HL-60/S4 treated with phorbol 12-myristate 13-acetate at 8.2 ng/mL for 4 days and 3 days (cell line): ENCODE results near the gene ISCU.

ENCODE experiments used
- in situ Hi-C: fragments of 300-500 bp; cut with MboI; formaldehyde crosslinking; loops from 2 replicates; pipeline ENCODE4 v1.15.0; 2022; ENCODE audit warnings: low sequenced_read_pairs

ISCU gene

GRCh38 chr12:108599948-108600701 is 37.7 kb downstream of the ISCU start:
- in situ Hi-C loops: no loop called here

- in situ Hi-C loops: no loop called here
These were observed 38.3 kb downstream of the ISCU start for GRCh38 chr12:108600702-108601007.

DNA sequence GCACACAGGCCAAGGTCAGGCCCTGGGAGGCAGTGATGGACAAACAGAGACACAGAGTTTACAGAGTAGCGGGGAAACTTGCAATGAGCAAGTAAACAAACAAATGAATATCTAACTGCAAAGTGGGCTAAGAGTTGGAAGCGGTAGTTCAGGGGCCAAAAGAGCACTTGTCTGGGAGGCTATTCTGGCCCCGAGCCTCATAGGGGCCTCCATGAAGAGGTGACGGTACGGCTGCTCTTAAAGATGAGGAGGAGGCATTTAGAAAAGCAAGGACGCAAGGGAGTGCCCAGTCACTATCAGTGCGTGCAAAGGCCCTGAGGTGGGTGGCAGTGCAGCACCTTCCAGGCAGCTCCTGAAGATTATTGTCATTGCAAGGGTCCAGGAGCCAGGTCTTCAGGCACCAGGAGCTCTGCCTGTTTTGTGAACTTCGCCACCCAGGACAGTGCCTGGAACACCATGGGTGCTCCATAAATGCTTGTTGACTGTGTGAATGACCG is 39.9 kb downstream of the ISCU start:
- in situ Hi-C loops: no loop called here

- in situ Hi-C loops: no loop called here
These were observed 40.7 kb downstream of the ISCU start for GRCh38 chr12:108602976-108603704.

- in situ Hi-C loops: no loop called here
These were observed 41.3 kb downstream of the ISCU start for GRCh38 chr12:108603743-108604142.

DNA sequence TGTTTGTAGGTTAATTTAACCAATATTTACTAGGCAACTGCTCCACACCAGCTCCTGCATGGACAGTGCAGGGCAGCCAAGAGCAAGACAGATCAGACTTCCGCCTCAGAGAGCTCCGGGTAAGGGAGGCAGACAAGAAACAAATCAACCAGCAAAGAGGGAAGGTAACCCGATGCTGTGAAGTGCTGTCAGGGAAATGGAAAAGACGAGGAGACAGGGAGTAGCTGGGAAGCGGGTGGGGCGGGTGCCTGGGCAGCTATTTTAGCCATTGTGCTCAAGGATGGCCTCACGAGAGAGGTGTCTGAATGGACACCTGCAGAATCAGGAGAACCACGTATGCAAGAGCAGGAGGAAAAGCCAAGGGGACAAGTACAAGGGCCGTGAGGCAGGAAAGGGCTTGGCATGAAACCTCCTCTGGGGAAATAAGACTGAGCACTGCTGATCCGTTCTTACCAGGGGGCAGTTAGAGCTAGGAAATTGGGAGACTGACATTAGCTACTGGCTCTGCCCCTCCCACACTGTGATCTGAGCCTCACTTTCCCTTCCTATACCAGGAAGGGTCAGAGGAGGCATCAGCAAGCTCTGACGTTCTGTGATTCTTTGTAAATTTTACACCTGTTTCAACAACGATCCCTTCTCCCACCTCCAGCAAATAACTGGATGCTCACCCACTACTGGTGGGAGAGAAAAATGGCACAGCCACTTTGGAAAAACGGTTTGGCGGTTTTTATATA is 42.0 kb downstream of the ISCU start:
- in situ Hi-C loops: no loop called here

DNA sequence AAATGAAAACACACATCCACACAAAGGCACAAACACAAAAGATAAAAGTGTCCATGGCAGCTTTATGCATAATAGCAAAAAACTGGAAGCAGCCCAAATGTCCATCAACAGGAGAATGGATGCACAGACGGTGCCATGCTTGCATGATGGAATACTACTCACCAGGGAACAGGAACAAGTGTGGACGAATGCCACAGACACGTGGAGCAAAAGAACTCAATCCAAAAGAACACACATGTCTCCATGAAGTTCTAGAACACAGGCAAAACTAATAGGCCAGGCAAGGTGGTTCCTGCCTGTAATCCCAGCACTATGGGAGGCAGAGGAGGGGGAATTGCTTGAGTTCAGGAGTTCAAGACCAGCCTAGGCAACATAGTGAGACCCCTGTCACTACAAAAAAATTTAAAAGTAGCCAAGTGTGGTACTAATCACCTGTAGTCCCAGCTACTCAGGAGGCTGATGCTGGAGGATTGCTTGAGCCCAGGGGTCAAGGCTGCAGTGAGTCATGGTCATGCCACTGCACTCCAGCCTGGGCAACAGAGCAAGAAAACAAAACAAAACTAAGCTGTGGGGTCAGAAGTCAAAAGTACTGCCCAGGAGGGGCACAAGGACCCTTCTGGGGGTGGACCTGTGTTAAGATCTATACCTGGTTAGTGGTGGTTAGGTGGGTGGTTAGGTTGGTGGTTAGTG is 42.7 kb downstream of the ISCU start:
- in situ Hi-C loops: no loop called here

DNA sequence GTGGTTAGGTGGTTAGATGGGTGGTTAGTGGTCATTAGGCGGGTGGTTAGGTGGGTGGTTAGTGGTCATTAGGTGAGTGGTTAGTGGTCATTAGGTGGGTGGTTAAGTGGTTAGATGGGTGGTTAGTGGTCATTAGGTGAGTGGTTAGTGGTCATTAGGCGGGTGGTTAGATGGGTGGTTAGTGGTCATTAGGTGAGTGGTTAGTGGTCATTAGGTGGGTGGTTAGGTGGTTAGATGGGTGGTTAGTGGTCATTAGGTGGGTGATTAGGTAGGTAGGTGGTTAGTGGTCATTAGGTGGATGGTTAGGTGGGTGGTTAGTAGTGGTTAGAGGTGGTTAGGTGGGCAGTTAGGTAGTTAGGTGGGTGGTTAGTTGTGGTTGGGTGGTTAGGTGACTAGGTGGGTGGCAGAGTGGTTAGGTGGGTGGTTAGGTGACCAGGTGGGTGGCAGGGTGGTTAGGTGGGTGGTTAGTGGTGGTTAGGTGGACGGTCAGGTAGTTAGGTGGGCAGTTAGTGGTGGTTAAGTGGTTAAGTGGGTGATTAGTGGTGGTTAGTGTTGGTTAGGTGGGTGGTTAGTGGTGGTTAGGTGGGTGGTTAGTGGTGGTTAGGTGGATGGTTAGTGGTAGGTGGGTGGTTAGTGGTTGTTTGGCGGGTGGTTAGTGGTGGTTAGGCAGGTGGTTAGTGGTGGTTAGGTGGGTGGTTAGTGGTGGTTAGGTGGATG is 43.5 kb downstream of the ISCU start:
- in situ Hi-C loops: no loop called here

DNA sequence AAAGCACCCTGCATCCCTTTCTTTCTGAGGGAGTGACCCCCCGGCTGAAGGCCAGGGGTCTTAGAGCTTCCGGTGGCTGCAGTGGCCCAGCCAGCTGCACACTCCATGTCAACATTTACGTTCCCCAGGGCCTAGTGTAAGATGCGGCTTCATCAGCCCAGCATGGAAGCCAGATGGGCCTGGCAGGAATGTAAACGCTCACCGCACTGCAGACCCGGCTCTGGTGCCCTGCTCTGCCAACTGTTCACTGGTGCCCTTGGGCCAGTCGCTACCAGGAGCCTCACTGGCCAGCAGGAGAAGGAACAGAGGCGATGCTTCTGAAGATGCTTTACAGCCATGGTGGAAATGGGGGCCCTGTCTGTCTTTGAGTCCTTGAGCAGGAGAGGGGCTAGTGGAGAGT is 44.1 kb downstream of the ISCU start:
- in situ Hi-C loops: no loop called here

- in situ Hi-C loops: no loop called here
These were observed 45.7 kb downstream of the ISCU start for GRCh38 chr12:108607981-108608600.

DNA sequence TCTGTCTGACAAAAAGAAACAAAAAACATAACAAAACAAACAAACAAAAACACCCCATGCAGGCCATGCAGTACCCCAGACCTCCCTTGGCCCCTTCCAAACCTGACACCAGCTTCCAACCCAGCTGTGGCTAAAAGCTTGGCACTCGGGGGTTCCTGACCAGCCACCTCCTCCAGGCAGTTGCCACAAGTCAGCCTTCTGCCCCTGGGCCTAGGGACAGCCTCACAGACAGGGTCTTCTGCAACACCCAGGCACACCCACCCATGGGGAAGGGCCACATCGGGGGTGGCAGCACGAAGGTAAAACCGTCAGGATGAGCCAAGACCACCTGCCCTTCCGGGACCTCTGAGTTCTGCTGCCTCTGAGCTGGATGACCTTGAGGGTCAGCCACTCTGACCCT is 46.2 kb downstream of the ISCU start:
- in situ Hi-C loops: no loop called here

- in situ Hi-C loops: no loop called here
These were observed 47.3 kb downstream of the ISCU start for GRCh38 chr12:108609537-108610335.

- in situ Hi-C loops: no loop called here
These were observed 48.0 kb downstream of the ISCU start for GRCh38 chr12:108610336-108610815.

DNA sequence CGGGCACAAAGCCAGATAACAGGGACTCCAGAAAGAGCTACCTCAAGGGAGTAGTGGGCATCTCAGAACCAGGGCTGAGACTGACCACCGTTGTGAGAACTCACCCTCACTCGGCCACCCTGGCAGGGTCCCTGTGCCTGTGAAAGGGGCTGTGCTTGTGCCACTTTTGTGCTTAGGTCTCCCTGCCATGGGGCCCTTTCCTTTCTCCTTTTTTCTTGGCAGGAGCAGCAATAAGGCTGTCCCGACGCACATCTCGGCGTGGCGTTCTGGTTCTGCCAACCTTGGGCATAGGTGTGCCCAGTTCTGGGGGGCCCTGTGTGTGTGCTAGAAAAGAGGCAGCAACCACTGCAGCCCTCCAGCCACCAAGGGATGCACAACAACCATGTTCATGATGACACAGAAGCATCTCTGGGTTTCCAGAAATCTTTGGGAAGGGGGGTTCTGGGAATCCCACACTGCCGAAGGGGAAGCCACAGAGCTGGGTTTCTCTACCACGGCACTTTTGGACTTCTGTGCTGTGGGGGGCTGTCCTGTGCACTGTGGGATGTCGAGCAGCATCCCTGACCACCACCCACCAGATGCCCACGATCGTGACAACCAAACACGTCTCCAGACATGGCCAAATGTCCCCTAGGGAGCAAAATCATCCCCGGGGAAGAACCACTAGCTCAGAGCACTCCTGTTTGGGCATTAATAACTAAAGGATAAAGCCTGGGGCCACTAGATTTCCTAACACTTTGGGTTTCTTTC is 48.6 kb downstream of the ISCU start:
- in situ Hi-C loops: no loop called here

GRCh38 chr12:108611884-108612415 is 49.6 kb downstream of the ISCU start:
- in situ Hi-C loops: no loop called here

- in situ Hi-C loops: no loop called here
These were observed 50.4 kb downstream of the ISCU start for GRCh38 chr12:108612788-108613282.

DNA sequence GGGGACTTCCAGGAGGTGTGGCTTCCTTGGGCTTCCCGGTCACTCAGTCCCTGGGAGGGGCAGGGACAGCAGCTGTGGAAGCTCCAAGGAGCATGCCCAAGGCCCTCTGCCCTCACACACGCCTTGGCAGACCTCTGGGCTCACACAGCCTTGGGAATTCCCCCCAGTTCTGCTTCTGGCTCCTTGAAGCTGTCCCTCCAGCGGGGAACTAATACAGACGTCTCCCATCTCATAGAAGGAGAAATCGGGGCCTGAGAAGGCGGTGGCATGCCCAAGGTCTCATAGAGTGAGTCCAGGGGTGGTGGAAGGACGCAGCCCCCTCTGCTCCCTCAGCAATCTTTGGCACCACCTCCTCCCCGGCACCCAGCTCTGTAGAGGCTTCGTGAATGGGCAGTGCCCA is 51.2 kb downstream of the ISCU start:
- in situ Hi-C loops: no loop called here

DNA sequence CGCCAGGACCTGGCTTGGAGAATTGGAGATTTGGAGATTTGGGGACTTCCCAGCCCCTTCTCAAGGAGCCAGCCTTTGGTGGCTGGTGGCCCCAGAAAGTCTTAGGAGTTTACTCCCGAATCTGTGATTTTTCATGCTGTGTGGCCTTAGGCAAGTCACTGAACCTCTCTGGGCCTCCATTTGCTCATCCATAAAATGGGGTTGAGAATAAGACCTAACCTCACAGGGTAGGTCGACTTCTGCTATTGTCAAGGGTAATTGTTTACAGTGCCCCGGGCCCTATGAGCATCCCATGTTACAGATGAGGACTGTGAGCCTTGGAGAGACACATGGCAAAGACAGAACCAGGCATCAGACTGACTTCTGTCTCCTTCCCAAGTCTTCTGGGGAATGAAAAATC is 51.6 kb downstream of the ISCU start:
- in situ Hi-C loops: no loop called here
